AG10803 (cell line): ENCODE measurements around the gene POLR3H.

ENCODE experiments used
- DNase-seq: peaks from one replicate; pipeline ENCODE4 v3.0.0; 2010; ENCODE audit warnings: low read depth
- H3K4me3 ChIP-seq: 2 replicates; pipeline ENCODE4 v1.5.1; 2011; ENCODE audit warnings: mild to moderate bottlenecking, low read length, control low read depth
- TF ChIP-seq, protein P1 (sequence below): conservative IDR thresholded peaks from 2 replicates; pipeline ENCODE4 v1.5.1; 2011; ENCODE audit warnings: mild to moderate bottlenecking, low read length, control low read depth, inconsistent platforms

Gene POLR3H

DNA sequence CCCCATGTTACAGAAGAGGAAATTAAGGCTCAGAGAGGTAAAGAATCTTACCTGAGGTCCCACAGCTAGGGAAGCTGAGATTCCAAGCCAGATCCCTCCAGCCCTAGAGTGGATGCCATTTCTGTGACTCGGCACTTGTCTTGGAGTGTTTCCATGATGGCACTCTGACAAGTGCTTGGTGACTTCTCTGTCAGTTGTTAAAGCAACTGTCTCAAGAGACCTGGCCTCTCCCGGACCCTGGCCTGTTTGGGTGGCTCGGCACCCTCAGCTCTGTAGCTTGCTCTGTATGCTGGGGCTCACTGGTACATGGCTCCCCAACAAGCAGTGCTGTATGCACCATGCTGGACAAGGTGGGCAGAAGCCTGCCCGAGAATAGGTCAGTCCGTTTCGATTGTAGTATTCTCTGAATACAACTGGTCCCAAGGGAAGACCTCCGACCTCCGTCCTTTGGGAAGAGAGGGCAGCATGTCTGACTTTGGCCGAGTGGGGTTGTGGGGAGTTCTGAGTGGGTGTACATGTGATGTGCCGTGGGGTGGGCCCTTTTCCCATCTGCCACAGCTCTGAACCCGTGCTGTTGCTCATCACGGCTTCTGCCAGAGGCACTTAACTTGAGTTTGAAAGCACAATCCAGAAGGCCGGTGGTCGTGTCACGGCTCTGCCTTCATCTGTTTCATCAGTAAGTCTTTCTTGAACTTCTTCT lies 63.0 kb downstream of the POLR3H start:
- H3K4me3 ChIP-seq = no peak overlapping the region
- DNase-seq = peak; percentile 57
- TF ChIP-seq, protein P1, sequence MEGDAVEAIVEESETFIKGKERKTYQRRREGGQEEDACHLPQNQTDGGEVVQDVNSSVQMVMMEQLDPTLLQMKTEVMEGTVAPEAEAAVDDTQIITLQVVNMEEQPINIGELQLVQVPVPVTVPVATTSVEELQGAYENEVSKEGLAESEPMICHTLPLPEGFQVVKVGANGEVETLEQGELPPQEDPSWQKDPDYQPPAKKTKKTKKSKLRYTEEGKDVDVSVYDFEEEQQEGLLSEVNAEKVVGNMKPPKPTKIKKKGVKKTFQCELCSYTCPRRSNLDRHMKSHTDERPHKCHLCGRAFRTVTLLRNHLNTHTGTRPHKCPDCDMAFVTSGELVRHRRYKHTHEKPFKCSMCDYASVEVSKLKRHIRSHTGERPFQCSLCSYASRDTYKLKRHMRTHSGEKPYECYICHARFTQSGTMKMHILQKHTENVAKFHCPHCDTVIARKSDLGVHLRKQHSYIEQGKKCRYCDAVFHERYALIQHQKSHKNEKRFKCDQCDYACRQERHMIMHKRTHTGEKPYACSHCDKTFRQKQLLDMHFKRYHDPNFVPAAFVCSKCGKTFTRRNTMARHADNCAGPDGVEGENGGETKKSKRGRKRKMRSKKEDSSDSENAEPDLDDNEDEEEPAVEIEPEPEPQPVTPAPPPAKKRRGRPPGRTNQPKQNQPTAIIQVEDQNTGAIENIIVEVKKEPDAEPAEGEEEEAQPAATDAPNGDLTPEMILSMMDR = no peak

DNA sequence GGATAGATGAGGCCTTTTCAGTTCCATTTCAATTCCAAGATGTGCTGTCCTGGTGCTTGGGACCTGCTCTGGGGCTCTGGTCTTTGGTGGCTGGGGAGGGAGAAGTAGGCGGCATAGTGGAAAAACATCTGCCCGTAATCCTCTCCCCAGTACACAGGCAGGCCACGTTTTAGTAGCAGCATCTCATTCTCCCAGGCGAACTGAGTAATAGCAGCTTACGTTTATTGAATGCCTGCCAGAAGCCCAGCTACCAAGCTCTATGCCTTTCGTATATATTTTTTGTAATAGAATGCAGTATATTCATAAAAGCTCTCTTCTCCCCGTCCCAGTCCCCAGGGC lies 63.9 kb downstream of the POLR3H start:
- H3K4me3 ChIP-seq = no peak overlapping the region
- TF ChIP-seq, protein P1 = no peak
- peak; percentile 64 for DNase-seq

- TF ChIP-seq, protein P1 = no peak
- DNase-seq = peak; percentile 54
- no peak overlapping the region for H3K4me3 ChIP-seq
These were observed 64.4 kb downstream of the POLR3H start for GRCh38 chr22:41479671-41480396.

GRCh38 chr22:41478891-41479521 lies 65.3 kb downstream of the POLR3H start:
- DNase-seq = peak; percentile 42
- H3K4me3 ChIP-seq = no peak overlapping the region
- TF ChIP-seq, protein P1 = no peak

- TF ChIP-seq, protein P1 = no peak
- no peak overlapping the region for H3K4me3 ChIP-seq
- no peak for DNase-seq
These were observed 65.8 kb downstream of the POLR3H start for GRCh38 chr22:41478473-41478872.
